Ovary (tissue), 9 donors: Measurements from ENCODE around the gene ARHGEF1. TPM values are rescaled to one million over a fixed set of nuclear protein-coding genes. Genes with fewer than 3 reads are reported as not detected.

Experiments used
- DNase-seq, 5 donors: peaks; one replicate each; pipeline ENCODE4 v3.0.0-alpha.2; 2019 to 2020
- H3K27ac ChIP-seq, 2 donors: fragments of 200-600 bp; one replicate each; pipeline versions ENCODE4 v1.5.1 to v1.8.0; 2019 to 2022
- H3K27me3 ChIP-seq: fragments of 200-600 bp; one replicate; pipeline ENCODE4 v1.8.0; 2022
- H3K36me3 ChIP-seq: fragments of 200-600 bp; sonication (generic); one replicate; pipeline ENCODE4 v1.5.1; 2019
- H3K4me1 ChIP-seq: one replicate; pipeline ENCODE4 v1.8.1; 2013; ENCODE audit warnings: mild to moderate bottlenecking, moderate library complexity; ENCODE audit not compliant: insufficient read depth
- H3K4me3 ChIP-seq: fragments of 200-600 bp; sonication (generic); one replicate; pipeline ENCODE4 v1.5.1; 2017
- H3K9me3 ChIP-seq, 2 donors: fragments of 200-600 bp in 1 of 2; sonication (generic) in 1 of 2; one replicate each; pipeline versions ENCODE4 v1.5.1 to v1.8.1; 2013 to 2019; ENCODE audit warnings: mild to moderate bottlenecking in 1 of 2, moderate library complexity in 1 of 2
- EP300 ChIP-seq: sonication (generic); formaldehyde crosslinking; IDR thresholded peaks from one replicate; pipeline ENCODE4 v1.6.1; 2017; ENCODE audit warnings: antibody characterized with exemption
- POLR2A ChIP-seq: fragments of 450-650 bp; IDR thresholded peaks from one replicate; pipeline ENCODE4 v1.6.1; 2017; ENCODE audit warnings: antibody characterized with exemption, mild to moderate bottlenecking, moderate library complexity
- WGBS, 3 donors: extraction: QIAGEN DNeasy Blood & Tissue Kit in 1 of 3; methylation state at CpG; one replicate each; pipeline versions ENCODE4 v1.1.5 to v1.1.7; 2013 to 2017; 5-methylcytosine and 5-hydroxymethylcytosine counted together
- intact Hi-C, 4 donors: fragments of 100-400 bp; cut with DNase I; formaldehyde crosslinking; loops; one replicate each; pipeline versions ENCODE4 v1.11.0 to v1.15.1; 2022 to 2023
- polyA plus RNA-seq, 2 donors: library from polyadenylated mRNA; stranded (reverse); fragments of 200-250 nt in 1 of 2; fragments of 350-450 nt in 1 of 2; fragmentation: Illumina TruSeq in 1 of 2; extraction: RNeasy Lipid Tissue Mini Kit (QIAGEN cat#74804) in 1 of 2; gene quantifications; one replicate each; pipeline ENCODE4 v1.2.3, GENCODE V29; 2013 to 2014
- total RNA-seq, 7 donors: library from RNA; depleted of rRNA in 2 of 7; stranded (reverse); fragments of >200 nt in 2 of 7; fragmentation: NEBNext Ultra II Directional in 3 of 7; extraction: Animal tissue kit (Norgen Biotek cat#: 25700) in 3 of 7; gene quantifications; one replicate each; pipeline versions ENCODE4 v1.1.0 to v1.2.4, GENCODE V29; 2016 to 2023
- TF ChIP-seq, protein P1 (sequence below), 3 donors: fragments of 450-650 bp in 2 of 3; fragments of 200-600 bp in 1 of 3; IDR thresholded peaks; one replicate each; pipeline versions ENCODE4 v1.5.1 to v1.8.0; 2016 to 2022; ENCODE audit warnings: antibody characterized with exemption in 3 of 3, mild to moderate bottlenecking in 1 of 3
- donor health status: DM: no; HTN: no; CAD: no; lungs with moderate emphysema.
- donor health status: DM: no; HTN: no; CAD: no.
- donor health status: Bipolar disorder and iron deficiency.
- donor health status: DM: yes; HTN: yes; CAD: no.
- donor health status: DM: no; HTN: no; CAD: no.
- donor health status: DM: yes; HTN: yes; CAD: no.

Gene ARHGEF1
- total and polyA plus RNA-seq, 9 donors = 7.9 to 97.5 (median 56.6) TPM

GRCh38 chr19:41945135-41945766, 62.3 kb downstream of the ARHGEF1 start:
- no peak for TF ChIP-seq EP300
- TF ChIP-seq, protein P1, sequence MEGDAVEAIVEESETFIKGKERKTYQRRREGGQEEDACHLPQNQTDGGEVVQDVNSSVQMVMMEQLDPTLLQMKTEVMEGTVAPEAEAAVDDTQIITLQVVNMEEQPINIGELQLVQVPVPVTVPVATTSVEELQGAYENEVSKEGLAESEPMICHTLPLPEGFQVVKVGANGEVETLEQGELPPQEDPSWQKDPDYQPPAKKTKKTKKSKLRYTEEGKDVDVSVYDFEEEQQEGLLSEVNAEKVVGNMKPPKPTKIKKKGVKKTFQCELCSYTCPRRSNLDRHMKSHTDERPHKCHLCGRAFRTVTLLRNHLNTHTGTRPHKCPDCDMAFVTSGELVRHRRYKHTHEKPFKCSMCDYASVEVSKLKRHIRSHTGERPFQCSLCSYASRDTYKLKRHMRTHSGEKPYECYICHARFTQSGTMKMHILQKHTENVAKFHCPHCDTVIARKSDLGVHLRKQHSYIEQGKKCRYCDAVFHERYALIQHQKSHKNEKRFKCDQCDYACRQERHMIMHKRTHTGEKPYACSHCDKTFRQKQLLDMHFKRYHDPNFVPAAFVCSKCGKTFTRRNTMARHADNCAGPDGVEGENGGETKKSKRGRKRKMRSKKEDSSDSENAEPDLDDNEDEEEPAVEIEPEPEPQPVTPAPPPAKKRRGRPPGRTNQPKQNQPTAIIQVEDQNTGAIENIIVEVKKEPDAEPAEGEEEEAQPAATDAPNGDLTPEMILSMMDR (IDR thresholded peaks at IDR 0.05) = no peak
- H3K9me3 ChIP-seq = no peaks in the 10 kb centered on the region
- H3K27ac ChIP-seq = no peak overlapping the region
- intact Hi-C loops = no loop called here
- H3K36me3 ChIP-seq = no peaks in the 10 kb centered on the region
- peaks cover 4% of the 10 kb centered on the region for H3K4me1 ChIP-seq
- no peak for DNase-seq
- no peak overlapping the region for H3K4me3 ChIP-seq
- H3K27me3 ChIP-seq = no peaks in the 10 kb centered on the region
- WGBS, 3 donors = 81 to 92% (median 90%) methylated on average over 8 of the region's 8 CpGs

GRCh38 chr19:41947091-41947490, 64.1 kb downstream of the ARHGEF1 start:
- H3K9me3 ChIP-seq = no peaks in the 10 kb centered on the region
- WGBS, 3 donors = 83 to 91% (median 86%) methylated on average over 3 of the region's 3 CpGs
- no peak overlapping the region for H3K4me3 ChIP-seq
- DNase-seq = no peak
- H3K27me3 ChIP-seq = no peaks in the 10 kb centered on the region
- intact Hi-C loops = no loop called here
- H3K36me3 ChIP-seq = no peaks in the 10 kb centered on the region
- no peak overlapping the region for H3K27ac ChIP-seq
- H3K4me1 ChIP-seq = no peaks in the 10 kb centered on the region
- TF ChIP-seq POLR2A (no peak), EP300 (no peak)
- TF ChIP-seq, protein P1 (IDR thresholded peaks at IDR 0.05) = no peak

DNA sequence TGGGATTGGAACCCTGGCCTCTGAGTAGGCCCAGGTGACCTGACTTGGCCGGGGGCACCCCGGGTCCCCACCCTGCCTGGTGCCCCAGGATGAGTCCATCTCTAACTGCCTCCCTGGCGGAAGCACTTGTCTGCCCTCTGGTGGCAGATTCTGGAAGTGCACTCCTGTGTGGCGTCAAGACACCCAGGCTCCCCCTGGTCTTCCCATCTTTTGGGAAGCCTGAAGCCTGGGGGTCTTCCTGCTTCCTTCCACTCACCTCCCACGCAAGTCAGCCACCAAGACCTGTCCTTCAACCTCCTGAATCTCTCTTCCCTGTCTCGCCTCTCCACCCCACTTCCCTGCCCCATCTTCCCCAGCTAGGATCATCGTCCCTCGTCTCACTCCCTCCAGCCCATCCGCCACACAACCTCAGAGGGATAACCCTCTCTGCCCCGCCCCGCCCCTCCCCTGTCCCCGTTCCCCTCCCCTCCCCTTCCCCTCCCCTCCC, 68.7 kb downstream of the ARHGEF1 start:
- peak; percentile 60 to 82 (median 80) for DNase-seq
- TF ChIP-seq EP300 = no peak
- TF ChIP-seq, protein P1 (IDR thresholded peaks at IDR 0.05) = peak; percentile 58 to 88 (median 68)
- no peak for TF ChIP-seq POLR2A
- Histone ChIP-seq H3K27ac (no peak overlapping the region), H3K4me3 (no peak overlapping the region), H3K27me3 (no peaks in the 10 kb centered on the region), H3K9me3 (no peaks in the 10 kb centered on the region), H3K4me1 (no peaks in the 10 kb centered on the region), H3K36me3 (no peaks in the 10 kb centered on the region)
- intact Hi-C loops = no loop called here
- 1 to 3% (median 3%) methylated on average over 12 of the region's 12 CpGs for WGBS, 3 donors

DNA sequence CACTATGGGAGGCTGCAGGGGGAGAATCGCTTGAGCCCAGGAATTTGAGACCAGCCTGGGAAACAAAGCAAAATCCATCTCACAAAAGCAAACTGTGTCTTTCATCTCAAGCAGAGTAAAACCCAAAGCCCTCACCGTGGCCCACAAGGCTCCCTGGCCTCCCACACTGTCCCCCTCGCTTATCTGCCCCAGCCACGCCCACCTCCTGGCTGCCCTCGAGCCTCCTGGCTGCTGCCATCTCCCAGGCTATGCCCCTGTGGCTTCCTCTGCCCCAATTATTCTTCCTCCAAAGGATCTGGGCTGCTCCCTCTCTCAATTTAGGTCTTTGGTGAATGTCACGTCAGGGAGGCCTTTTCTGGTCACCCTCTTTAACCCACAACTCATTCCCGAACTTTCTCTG, 72.5 kb downstream of the ARHGEF1 start:
- peaks cover 1% of the 10 kb centered on the region for H3K4me1 ChIP-seq
- no peak overlapping the region for H3K27ac ChIP-seq
- WGBS, 3 donors = 57 to 60% (median 58%) methylated on average over 7 of the region's 7 CpGs
- no peaks in the 10 kb centered on the region for H3K9me3 ChIP-seq
- no peaks in the 10 kb centered on the region for H3K27me3 ChIP-seq
- no peak overlapping the region for H3K4me3 ChIP-seq
- no peak for TF ChIP-seq POLR2A
- no peak for DNase-seq
- intact Hi-C loops = loop anchor here in 1 of 4 donors (5.0 kb wide), 1 partner anchor 93 kb away; the partner anchor contains the start of gene RPS19
- no peaks in the 10 kb centered on the region for H3K36me3 ChIP-seq

DNA sequence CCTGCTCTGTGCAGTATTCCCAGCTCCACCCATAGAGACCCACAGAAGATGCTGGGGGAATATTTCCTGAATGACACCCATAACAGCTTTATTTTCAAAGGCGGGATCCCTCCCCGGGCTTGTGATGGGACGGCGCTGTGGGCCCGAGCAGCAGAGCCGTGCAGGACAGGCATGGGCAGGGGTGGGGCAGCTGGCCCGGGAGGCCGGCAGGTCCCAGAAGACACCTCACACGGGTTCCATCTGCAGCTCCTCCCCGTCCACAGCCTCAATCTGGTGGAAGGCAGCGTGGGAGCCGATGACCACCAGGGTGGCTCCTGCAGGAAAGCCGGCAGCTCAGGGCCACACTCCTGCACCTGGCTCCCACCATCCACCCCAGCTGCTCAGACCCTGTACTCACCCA, 73.6 kb downstream of the ARHGEF1 start:
- 77 to 85% (median 81%) methylated on average over 13 of the region's 13 CpGs for WGBS, 3 donors
- Histone ChIP-seq H3K4me1 (peaks cover 1% of the 10 kb centered on the region), H3K9me3 (no peaks in the 10 kb centered on the region), H3K27ac (no peak overlapping the region), H3K27me3 (no peaks in the 10 kb centered on the region), H3K4me3 (no peak overlapping the region), H3K36me3 (no peaks in the 10 kb centered on the region)
- TF ChIP-seq POLR2A = no peak
- TF ChIP-seq EP300 = no peak
- TF ChIP-seq, protein P1 (IDR thresholded peaks at IDR 0.05) = no peak
- no peak for DNase-seq
- intact Hi-C loops = loop anchor here in 1 of 4 donors (5.0 kb wide), 1 partner anchor 94 kb away; the partner anchor contains the start of gene RPS19
